Ascending aorta (tissue), 2 donors: Measurements from ENCODE around the gene CUTA. TPM values are rescaled to one million over a fixed set of nuclear protein-coding genes. Genes with fewer than 3 reads are reported as not detected.
A peak's percentile ranks its signal among the peaks of the same experiment; 100 is the strongest.

ENCODE experiments used
- DNase-seq, 2 donors: peaks; one replicate each; pipeline ENCODE4 v3.0.0-alpha.2; 2019; ENCODE audit warnings: low spot score in 2 of 2
- H3K27ac ChIP-seq, 2 donors: fragments of 200-600 bp; sonication (generic); one replicate each; pipeline ENCODE4 v1.5.1; 2016 to 2017; ENCODE audit warnings: mild to moderate bottlenecking in 1 of 2
- H3K27me3 ChIP-seq: fragments of 200-600 bp; sonication (generic); one replicate; pipeline ENCODE4 v1.5.1; 2017
- H3K36me3 ChIP-seq, 2 donors: fragments of 200-600 bp; sonication (generic); one replicate each; pipeline ENCODE4 v1.5.1; 2016
- H3K4me1 ChIP-seq, 2 donors: fragments of 200-600 bp; sonication (generic); one replicate each; pipeline ENCODE4 v1.5.1; 2016 to 2017; ENCODE audit warnings: mild to moderate bottlenecking in 1 of 2
- H3K4me3 ChIP-seq, 2 donors: fragments of 200-600 bp; sonication (generic); one replicate each; pipeline ENCODE4 v1.5.1; 2016 to 2017; ENCODE audit warnings: mild to moderate bottlenecking in 1 of 2
- H3K9me3 ChIP-seq, 2 donors: fragments of 200-600 bp; sonication (generic); one replicate each; pipeline ENCODE4 v1.5.1; 2016
- intact Hi-C: fragments of 100-400 bp; cut with DNase I; formaldehyde crosslinking; loops from one replicate; pipeline ENCODE4 v1.15.1; 2023
- total RNA-seq: library from RNA; depleted of rRNA; stranded (reverse); fragments of >200 nt; gene quantifications from one replicate; pipeline ENCODE4 v1.1.0, GENCODE V29; 2016
- TF ChIP-seq, protein P1 (sequence below), 3 experiments: fragments of 200-600 bp in 2 of 3; fragments of 450-650 bp in 1 of 3; sonication (generic) in 2 of 3; IDR thresholded peaks; one replicate each; pipeline ENCODE4 v1.5.1; 2016 to 2019; ENCODE audit warnings: antibody characterized with exemption in 3 of 3, mild to moderate bottlenecking in 1 of 3, moderate library complexity in 1 of 3

The CUTA gene
- total RNA-seq, 1 donor from 2014 or later = 77.2 TPM

DNA sequence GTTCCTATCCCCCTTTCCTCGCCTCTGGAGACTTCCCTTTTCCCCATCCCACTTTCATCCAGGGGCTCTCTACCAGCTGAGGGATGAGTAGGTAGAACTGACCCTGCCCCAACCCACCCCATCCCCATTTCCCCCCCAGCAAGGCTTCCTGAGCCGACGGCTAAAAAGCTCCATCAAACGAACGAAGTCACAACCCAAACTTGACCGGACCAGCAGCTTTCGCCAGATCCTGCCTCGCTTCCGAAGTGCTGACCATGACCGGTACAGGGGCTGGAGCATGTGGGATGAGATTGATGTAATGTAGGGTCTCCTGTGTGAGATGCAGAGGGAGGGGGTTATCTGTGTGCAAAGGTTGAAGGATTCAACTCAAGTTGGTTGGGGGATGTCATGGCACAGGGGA is 14.6 kb upstream of the CUTA start:
- intact Hi-C loops = no loop called here
- no peak overlapping the region for H3K4me3 ChIP-seq
- peaks cover 25 to 30% of the 10 kb centered on the region in 2 donors for H3K36me3 ChIP-seq
- H3K27me3 ChIP-seq = no peaks in the 10 kb centered on the region
- peak overlapping the region; percentile 43 to 76 for H3K27ac ChIP-seq
- H3K4me1 ChIP-seq = peaks cover 4 to 9% of the 10 kb centered on the region in 2 donors
- DNase-seq = no peak
- no peaks in the 10 kb centered on the region for H3K9me3 ChIP-seq
- TF ChIP-seq, protein P1, sequence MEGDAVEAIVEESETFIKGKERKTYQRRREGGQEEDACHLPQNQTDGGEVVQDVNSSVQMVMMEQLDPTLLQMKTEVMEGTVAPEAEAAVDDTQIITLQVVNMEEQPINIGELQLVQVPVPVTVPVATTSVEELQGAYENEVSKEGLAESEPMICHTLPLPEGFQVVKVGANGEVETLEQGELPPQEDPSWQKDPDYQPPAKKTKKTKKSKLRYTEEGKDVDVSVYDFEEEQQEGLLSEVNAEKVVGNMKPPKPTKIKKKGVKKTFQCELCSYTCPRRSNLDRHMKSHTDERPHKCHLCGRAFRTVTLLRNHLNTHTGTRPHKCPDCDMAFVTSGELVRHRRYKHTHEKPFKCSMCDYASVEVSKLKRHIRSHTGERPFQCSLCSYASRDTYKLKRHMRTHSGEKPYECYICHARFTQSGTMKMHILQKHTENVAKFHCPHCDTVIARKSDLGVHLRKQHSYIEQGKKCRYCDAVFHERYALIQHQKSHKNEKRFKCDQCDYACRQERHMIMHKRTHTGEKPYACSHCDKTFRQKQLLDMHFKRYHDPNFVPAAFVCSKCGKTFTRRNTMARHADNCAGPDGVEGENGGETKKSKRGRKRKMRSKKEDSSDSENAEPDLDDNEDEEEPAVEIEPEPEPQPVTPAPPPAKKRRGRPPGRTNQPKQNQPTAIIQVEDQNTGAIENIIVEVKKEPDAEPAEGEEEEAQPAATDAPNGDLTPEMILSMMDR (IDR thresholded peaks at IDR 0.05) = no peak

DNA sequence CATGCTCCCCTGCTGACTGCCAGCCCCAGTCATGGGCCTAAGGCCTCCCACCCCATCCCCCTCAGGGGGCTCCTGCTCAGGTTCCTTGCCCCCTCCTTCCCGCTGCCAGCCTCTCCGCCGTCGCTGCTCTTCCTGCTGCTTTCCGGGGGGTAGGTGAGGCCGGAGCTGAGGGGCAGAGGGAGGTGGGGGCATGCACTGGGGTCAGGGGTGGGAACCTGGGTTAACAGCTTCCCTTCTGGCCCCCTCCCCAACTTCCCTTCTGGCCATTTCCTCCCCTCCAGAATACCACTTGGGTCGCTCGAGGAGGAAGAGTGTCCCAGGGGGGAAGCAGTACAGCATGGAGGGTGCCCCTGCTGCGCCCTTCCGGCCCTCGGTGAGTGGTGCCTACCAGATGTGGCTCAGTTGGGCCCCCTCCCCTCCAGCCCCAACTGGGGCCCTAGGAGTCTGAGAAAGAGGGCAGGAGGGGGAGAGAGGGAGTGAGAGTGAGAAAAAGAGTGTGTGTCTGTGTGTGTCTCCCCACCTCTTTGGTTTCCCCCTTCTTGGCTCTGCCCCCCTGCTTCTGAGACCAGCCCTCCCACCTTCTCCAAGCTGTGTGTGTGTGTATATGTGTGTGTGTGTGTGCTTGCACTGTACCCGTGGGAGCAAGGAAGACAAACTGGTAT is 14.1 kb upstream of the CUTA start:
- Histone ChIP-seq H3K4me1 (peaks cover 7 to 9% of the 10 kb centered on the region in 2 donors), H3K4me3 (no peak overlapping the region), H3K27me3 (no peaks in the 10 kb centered on the region), H3K27ac (peak overlapping the region in 1 of 2 donors; percentile 36), H3K36me3 (peaks cover 19 to 24% of the 10 kb centered on the region in 2 donors), H3K9me3 (no peaks in the 10 kb centered on the region)
- intact Hi-C loops = no loop called here
- TF ChIP-seq, protein P1 (IDR thresholded peaks at IDR 0.05) = no peak
- no peak for DNase-seq

DNA sequence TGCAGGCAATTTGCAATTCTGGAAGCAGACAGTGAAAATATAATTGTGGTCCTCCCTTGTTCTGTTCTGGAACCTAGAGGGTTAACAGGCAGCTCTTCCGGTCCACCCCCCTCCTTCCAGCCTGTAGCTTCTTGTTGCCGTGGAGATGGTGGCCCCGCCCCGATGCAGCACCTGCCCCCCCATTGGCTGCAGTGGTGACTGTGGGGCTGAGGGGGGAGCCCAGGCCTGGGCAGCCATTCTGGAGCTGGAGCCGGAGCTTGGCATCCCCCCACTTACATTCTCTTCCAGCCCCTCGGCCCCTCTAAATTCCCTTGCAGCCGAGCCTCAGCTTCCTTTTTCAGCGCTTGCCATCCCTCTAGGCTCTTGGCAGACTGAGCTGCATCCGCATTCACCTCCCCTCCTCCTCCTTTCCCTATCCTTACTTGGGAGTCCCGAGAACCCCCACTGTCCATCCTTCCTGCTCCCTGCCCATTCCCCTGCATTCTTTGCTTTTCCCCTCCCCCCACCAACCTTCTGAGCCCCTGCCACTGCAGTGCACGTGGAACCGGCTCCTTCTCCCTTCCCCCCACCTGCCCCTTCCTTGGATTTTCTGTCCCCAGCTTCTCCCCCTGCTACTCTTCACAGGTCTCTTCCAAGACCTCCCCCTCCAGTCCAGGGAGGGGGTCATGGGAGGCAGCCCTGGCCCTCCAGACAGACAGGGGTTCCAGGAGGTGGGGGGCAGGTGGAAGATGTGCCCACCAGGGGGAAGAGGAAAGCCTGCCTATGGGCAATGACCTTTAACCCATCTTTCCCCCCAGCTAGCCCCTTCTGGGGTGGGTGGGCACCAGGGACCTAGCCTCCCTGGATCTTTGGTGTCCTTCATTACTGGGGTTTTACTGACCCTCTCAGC is 13.3 kb upstream of the CUTA start:
- Histone ChIP-seq H3K27ac (peak overlapping the region in 1 of 2 donors; percentile 36), H3K4me3 (no peak overlapping the region), H3K9me3 (no peaks in the 10 kb centered on the region), H3K4me1 (peaks cover 11 to 13% of the 10 kb centered on the region in 2 donors), H3K36me3 (peaks cover 11 to 17% of the 10 kb centered on the region in 2 donors), H3K27me3 (no peaks in the 10 kb centered on the region)
- peak in 1 of 2 donors; percentile 82 for DNase-seq
- TF ChIP-seq, protein P1 (IDR thresholded peaks at IDR 0.05) = no peak
- intact Hi-C loops = no loop called here

DNA sequence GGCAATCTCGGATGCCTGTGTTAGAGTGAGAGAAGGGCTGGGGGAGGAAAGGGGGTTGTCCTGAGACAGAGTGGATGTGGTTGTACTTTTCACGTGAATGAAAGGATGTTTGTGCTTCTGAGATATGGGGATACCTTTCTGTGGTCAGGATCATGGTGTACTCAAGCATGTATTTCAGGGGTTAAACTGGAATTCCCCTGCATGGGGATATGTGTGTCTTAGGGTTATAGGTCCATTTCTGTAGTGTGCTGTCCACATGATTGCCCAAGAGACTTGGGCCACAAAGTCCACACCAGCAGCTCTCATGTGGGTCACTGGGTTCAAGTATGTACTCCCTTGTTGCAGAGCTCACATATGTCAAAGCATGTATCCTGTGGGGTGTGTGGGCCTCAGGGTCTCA is 12.4 kb upstream of the CUTA start:
- intact Hi-C loops = no loop called here
- peaks cover 11 to 13% of the 10 kb centered on the region in 2 donors for H3K4me1 ChIP-seq
- no peaks in the 10 kb centered on the region for H3K9me3 ChIP-seq
- no peaks in the 10 kb centered on the region for H3K27me3 ChIP-seq
- H3K4me3 ChIP-seq = no peak overlapping the region
- TF ChIP-seq, protein P1 (IDR thresholded peaks at IDR 0.05) = no peak
- DNase-seq = no peak
- peaks cover 4 to 8% of the 10 kb centered on the region in 2 donors for H3K36me3 ChIP-seq
- no peak overlapping the region for H3K27ac ChIP-seq

DNA sequence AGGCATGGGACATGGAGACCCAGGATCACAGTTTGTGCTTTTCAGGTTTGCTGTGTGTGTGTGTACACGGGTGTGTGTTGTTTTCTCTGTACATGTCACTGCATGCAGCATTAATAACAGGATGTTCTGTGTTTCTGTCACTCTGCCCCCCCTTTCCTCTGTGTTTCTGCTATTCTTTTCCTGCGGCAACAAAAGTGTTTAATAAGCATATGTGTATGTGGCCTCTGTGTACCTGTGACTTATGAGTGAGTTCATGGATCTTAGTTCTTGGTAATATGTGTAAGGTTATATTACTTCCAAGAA is 11.8 kb upstream of the CUTA start:
- H3K4me1 ChIP-seq = peaks cover 13 to 16% of the 10 kb centered on the region in 2 donors
- no peak overlapping the region for H3K27ac ChIP-seq
- H3K4me3 ChIP-seq = no peak overlapping the region
- H3K36me3 ChIP-seq = peaks cover 0 to 1% of the 10 kb centered on the region in 2 donors
- TF ChIP-seq, protein P1 (IDR thresholded peaks at IDR 0.05) = no peak
- no peaks in the 10 kb centered on the region for H3K27me3 ChIP-seq
- intact Hi-C loops = loop anchor here (2.0 to 5.0 kb wide), 2 partner anchors 25 to 132 kb away; partner anchors contain the start of genes RGL2 and ZBTB9
- DNase-seq = no peak
- no peaks in the 10 kb centered on the region for H3K9me3 ChIP-seq
